ENCODE results near the gene DSCAM.

The DSCAM gene

DNA sequence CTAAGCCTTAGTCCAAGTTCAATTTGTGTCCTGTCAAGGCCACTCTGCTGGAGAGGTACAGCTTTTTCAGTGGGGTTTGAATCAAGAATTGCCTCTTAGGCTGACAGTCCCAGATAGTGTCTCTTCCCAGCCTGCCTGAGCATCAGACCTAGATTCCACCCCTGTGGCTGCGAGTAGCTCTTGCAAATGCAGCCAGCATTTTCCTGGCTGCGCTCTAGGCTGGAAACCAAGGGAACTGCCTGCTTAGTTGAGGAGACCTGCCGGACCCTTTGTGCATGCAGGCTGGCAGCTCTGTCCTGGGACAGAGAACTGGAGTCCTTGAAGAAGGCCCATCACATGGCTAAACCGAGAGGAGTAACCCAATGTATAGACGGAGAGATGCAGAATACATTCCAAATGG lies 686.0 kb downstream of the DSCAM start:
- no peak for DNase-seq (ENCODE audit: low read depth in 2 of 2)
- TF ChIP-seq, protein P1, sequence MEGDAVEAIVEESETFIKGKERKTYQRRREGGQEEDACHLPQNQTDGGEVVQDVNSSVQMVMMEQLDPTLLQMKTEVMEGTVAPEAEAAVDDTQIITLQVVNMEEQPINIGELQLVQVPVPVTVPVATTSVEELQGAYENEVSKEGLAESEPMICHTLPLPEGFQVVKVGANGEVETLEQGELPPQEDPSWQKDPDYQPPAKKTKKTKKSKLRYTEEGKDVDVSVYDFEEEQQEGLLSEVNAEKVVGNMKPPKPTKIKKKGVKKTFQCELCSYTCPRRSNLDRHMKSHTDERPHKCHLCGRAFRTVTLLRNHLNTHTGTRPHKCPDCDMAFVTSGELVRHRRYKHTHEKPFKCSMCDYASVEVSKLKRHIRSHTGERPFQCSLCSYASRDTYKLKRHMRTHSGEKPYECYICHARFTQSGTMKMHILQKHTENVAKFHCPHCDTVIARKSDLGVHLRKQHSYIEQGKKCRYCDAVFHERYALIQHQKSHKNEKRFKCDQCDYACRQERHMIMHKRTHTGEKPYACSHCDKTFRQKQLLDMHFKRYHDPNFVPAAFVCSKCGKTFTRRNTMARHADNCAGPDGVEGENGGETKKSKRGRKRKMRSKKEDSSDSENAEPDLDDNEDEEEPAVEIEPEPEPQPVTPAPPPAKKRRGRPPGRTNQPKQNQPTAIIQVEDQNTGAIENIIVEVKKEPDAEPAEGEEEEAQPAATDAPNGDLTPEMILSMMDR (IDR thresholded peaks at IDR 0.05; ENCODE audit: low read depth, low read length), result no peak

DNA sequence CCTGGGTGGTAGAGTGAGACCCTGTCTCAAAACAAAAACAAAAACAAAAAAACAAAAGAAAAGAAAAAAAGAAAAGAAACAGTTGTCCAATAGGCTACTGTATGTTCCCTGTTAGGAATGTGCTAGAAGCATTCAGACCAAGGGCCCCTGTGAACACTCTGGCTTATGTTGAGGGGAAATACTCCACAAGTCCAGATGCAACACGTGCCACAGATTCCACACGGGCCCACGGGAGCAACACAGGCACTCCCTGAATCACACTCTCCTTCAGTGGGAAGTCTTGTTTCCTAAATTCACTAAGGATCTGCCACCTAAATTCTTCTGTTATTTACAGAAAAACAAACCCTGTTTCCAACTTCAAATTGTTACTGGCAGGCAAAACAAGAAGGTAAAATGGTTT lies 688.6 kb downstream of the DSCAM start:
- TF ChIP-seq, protein P1 (IDR thresholded peaks at IDR 0.05; ENCODE audit: low read depth, low read length), result no peak
- DNase-seq (ENCODE audit: low read depth in 2 of 2), result no peak
- no peak overlapping the region for H3K4me3 ChIP-seq (replicated peaks in 1 of 2; ENCODE audit: low read depth in 2 of 2, low read length in 2 of 2)

More for the DNA sequence above, 686.0 kb downstream of the DSCAM start:
- H3K4me3 ChIP-seq (replicated peaks in 1 of 2; ENCODE audit: low read depth in 2 of 2, low read length in 2 of 2), result no peak overlapping the region

DNA sequence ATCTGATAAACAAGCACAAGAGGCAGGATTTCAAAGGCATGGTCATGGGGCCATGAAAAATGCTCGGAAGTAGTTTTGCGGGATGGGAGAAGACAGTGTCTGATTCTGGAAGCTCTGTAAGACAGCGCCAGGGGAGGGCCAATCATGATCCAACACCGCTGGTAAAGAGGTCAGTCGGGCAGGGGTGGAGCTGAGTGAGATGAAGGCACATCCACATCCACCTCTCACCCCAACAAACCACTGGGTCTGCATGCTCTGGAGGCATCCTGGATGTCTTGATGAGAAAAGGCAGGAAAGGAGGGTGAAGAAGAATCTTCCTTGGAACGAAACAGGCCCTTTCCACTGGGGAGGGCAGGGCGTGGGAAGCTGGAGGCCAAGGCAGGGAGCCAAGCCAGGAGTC lies 691.4 kb downstream of the DSCAM start:
- DNase-seq (ENCODE audit: low read depth in 2 of 2), result no peak
- TF ChIP-seq, protein P1 (IDR thresholded peaks at IDR 0.05; ENCODE audit: low read depth, low read length), result no peak

DNA sequence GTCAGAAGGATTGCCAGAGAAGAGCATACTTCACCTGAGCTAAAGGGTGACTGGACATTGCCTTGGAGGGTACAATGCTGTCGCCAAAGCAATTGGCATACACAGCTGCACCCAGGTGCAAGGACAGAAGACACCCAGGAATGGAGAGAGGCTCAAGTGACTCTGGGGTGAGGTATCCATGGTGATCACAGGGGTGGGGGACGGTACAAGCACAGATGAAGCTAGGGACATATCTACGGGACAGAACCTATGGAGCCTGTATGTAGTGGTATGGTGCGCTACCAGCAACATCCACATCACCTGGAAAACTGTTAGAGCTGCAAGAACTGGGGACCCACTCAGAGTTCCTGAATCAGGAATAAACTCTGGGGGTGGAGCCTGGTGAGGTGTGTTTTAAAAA lies 693.6 kb downstream of the DSCAM start:
- DNase-seq (ENCODE audit: low read depth in 2 of 2), result no peak
- H3K4me3 ChIP-seq (replicated peaks in 1 of 2; ENCODE audit: low read depth in 2 of 2, low read length in 2 of 2), result no peak overlapping the region
- TF ChIP-seq, protein P1 (IDR thresholded peaks at IDR 0.05; ENCODE audit: low read depth, low read length), result no peak

More for the DNA sequence above, 691.4 kb downstream of the DSCAM start:
- H3K4me3 ChIP-seq (replicated peaks in 1 of 2; ENCODE audit: low read depth in 2 of 2, low read length in 2 of 2), result no peak overlapping the region

DNA sequence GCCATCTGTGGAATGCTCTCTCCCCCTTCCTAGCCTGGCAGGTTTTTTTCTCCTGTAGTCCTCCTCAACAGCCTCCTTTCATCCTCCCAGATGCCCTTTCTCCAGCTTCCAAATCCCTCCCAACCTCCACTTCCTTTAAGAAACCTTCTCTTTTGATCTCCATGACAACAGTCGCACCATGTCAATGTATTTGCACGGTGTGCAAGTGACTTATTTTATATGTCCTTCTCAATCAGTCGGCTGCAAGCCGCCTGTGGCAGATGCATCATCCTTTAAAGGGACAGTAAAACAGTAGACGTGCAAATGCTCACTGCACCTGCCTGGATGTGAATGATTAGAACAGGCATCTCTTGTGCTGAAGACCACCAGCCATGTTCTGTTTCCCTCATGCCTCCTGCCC lies 694.5 kb downstream of the DSCAM start:
- H3K4me3 ChIP-seq (replicated peaks in 1 of 2; ENCODE audit: low read depth in 2 of 2, low read length in 2 of 2), result no peak overlapping the region
- TF ChIP-seq, protein P1 (IDR thresholded peaks at IDR 0.05; ENCODE audit: low read depth, low read length), result no peak
- DNase-seq (ENCODE audit: low read depth in 2 of 2), result no peak

DNA sequence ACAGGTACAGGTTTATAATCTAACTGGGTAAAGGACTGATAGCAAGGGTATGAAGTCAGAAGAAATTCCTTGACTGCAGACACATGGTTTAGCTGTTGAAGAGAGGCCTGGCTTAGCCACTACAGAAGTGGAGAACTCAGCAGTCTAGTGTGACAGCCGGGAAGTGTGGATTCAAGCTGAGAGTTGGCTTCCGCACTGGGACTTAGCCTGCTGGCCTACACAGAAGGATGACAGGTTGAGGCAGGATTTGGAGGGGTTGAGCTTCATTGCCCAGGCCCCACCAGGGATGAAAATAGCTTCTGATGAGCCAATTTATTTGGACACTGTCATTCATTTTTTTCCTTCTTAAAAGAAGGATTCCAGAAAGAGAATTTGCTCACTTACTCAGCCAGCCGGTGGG lies 695.3 kb downstream of the DSCAM start:
- no peak overlapping the region for H3K4me3 ChIP-seq (replicated peaks in 1 of 2; ENCODE audit: low read depth in 2 of 2, low read length in 2 of 2)
- no peak for DNase-seq (ENCODE audit: low read depth in 2 of 2)
- TF ChIP-seq, protein P1 (IDR thresholded peaks at IDR 0.05; ENCODE audit: low read depth, low read length), result no peak

DNA sequence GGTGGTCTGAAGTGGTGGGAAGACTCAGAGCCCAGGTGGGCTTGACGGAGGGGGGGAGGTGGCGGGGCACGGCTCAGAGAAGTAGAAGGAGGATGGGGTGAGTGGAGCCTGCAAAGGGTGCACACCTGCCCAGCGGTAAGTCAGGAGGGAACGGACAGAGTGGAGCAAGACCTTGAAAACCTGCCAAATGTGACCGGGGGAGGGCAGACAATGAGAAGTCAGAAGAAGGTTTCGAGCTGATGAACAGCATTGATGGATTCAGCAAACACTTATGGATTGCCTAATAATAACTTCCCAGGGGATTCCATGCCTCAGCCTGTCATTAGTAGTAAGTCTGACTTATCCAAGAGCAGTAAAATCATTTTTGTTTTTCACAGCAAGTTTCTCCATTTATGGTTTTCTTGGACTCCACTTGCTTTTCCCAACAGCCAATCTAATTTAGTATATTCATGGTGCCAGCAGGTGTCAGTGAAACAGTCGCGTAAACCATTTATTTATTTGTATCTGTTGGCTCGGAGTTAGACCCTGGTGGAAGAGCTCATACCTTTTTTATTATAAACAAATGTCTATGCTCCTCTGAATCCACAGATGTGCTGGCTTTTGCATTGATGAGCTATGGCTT lies 700.6 kb downstream of the DSCAM start:
- no peak overlapping the region for H3K4me3 ChIP-seq (replicated peaks in 1 of 2; ENCODE audit: low read depth in 2 of 2, low read length in 2 of 2)
- no peak for DNase-seq (ENCODE audit: low read depth in 2 of 2)
- TF ChIP-seq, protein P1 (IDR thresholded peaks at IDR 0.05; ENCODE audit: low read depth, low read length), result no peak
